Common myeloid progenitor, CD34-positive (primary cell): ENCODE results near the gene DYNC1I1.

Experiments used
- CTCF ChIA-PET: fragments of 350-600 bp; sonication (Branson Sonifier 250); formaldehyde crosslinking; loops from one replicate; lab custom pipeline; 2021; ENCODE audit warnings: antibody characterized with exemption; lab: Charles Lee
- POLR2A ChIA-PET: fragments of 350-600 bp; sonication (Branson Sonifier 250); formaldehyde crosslinking; loops from one replicate; lab custom pipeline; 2021; ENCODE audit warnings: antibody characterized with exemption; lab: Charles Lee
- DNase-seq, 3 donors: peaks; one replicate each; pipeline versions ENCODE4 v3.0.0 to v3.0.0-alpha.2; 2013
- H3K27ac ChIP-seq, 2 experiments: 1 replicate in 1 of 2; 2 replicates in 1 of 2; pipeline ENCODE4 v1.7.0; 2013; ENCODE audit warnings: inconsistent platforms in 2 of 2, low read length in 2 of 2, mild to moderate bottlenecking in 2 of 2, low read depth in 1 of 2, moderate library complexity in 1 of 2; ENCODE audit not compliant: severe bottlenecking in 2 of 2, insufficient read depth in 1 of 2, poor library complexity in 1 of 2
- H3K27me3 ChIP-seq, 5 experiments: replicated peaks in 2 of 5; 1 replicate in 3 of 5; 2 replicates in 2 of 5; pipeline versions ENCODE4 v1.6.1 to v1.7.0; 2013; ENCODE audit warnings: low read length in 4 of 5, mild to moderate bottlenecking in 2 of 5, moderate library complexity in 2 of 5, inconsistent platforms in 1 of 5; ENCODE audit not compliant: insufficient read depth in 5 of 5, control insufficient read depth in 4 of 5
- H3K36me3 ChIP-seq, 4 experiments: 1 replicate in 2 of 4; 2 replicates in 2 of 4; pipeline versions ENCODE4 v1.6.1 to v1.7.0; 2013; ENCODE audit warnings: low read length in 3 of 4, control low read depth in 1 of 4, mild to moderate bottlenecking in 1 of 4; ENCODE audit not compliant: control insufficient read depth in 4 of 4, insufficient read depth in 4 of 4
- H3K4me1 ChIP-seq, 4 experiments: 1 replicate in 3 of 4; 2 replicates in 1 of 4; pipeline versions ENCODE4 v1.6.1 to v1.7.1; 2013; ENCODE audit warnings: low read length in 3 of 4, mild to moderate bottlenecking in 3 of 4, control low read depth in 1 of 4, inconsistent platforms in 1 of 4, moderate library complexity in 1 of 4; ENCODE audit not compliant: control insufficient read depth in 4 of 4, insufficient read depth in 4 of 4; ENCODE audit errors: control extremely low read depth in 1 of 4
- H3K4me3 ChIP-seq, 7 experiments: 1 replicate in 4 of 7; 2 replicates in 3 of 7; pipeline versions ENCODE4 v1.5.1 to v1.7.0; 2013; ENCODE audit warnings: mild to moderate bottlenecking in 7 of 7, low read length in 6 of 7, moderate library complexity in 6 of 7, inconsistent platforms in 2 of 7, low read depth in 2 of 7, control low read depth in 1 of 7; ENCODE audit not compliant: insufficient read depth in 4 of 7, control insufficient read depth in 1 of 7; ENCODE audit errors: extremely low read depth in 1 of 7
- H3K9me3 ChIP-seq, 5 experiments: 1 replicate in 4 of 5; 2 replicates in 1 of 5; pipeline versions ENCODE4 v1.6.1 to v1.7.1; 2013; ENCODE audit warnings: low read length in 4 of 5, mild to moderate bottlenecking in 2 of 5, inconsistent platforms in 1 of 5, low read depth in 1 of 5, moderate library complexity in 1 of 5; ENCODE audit not compliant: control insufficient read depth in 4 of 5, insufficient read depth in 2 of 5; ENCODE audit errors: control extremely low read depth in 1 of 5
- WGBS: methylation state at CpG from one replicate; pipeline ENCODE4 v1.1.5; 2013; ENCODE audit not compliant: insufficient coverage; 5-methylcytosine and 5-hydroxymethylcytosine counted together

The DYNC1I1 gene

GRCh38 chr7:96093435-96093834 lies 321.1 kb downstream of the DYNC1I1 start:
- H3K4me3 ChIP-seq: no peak overlapping the region
- ChIA-PET CTCF (no interaction called here), POLR2A (no interaction called here)
- peaks cover 0 to 2% (median 0%) of the 10 kb centered on the region in 5 experiments for H3K9me3 ChIP-seq
- no peaks in the 10 kb centered on the region for H3K36me3 ChIP-seq
- no peaks in the 10 kb centered on the region for H3K4me1 ChIP-seq
- peaks cover 0 to 4% (median 0%) of the 10 kb centered on the region in 5 experiments for H3K27me3 ChIP-seq
- 89% methylated on average over 1 of the region's 1 CpG for WGBS
- H3K27ac ChIP-seq: no peak overlapping the region
- DNase-seq: no peak

- Histone ChIP-seq H3K27me3 (peaks cover 0 to 4% (median 0%) of the 10 kb centered on the region in 5 experiments), H3K27ac (no peak overlapping the region), H3K36me3 (no peaks in the 10 kb centered on the region), H3K4me1 (no peaks in the 10 kb centered on the region), H3K4me3 (no peak overlapping the region), H3K9me3 (peaks cover 0 to 4% (median 2%) of the 10 kb centered on the region in 5 experiments)
- WGBS: 100% methylated on average over 1 of the region's 2 CpGs
- DNase-seq: no peak
- POLR2A ChIA-PET: no interaction called here
- CTCF ChIA-PET: no interaction called here
Measured at GRCh38 chr7:96097835-96098234, 325.5 kb downstream of the DYNC1I1 start.

GRCh38 chr7:96100737-96101136 lies 328.4 kb downstream of the DYNC1I1 start:
- Histone ChIP-seq H3K27me3 (peaks cover 0 to 3% (median 0%) of the 10 kb centered on the region in 5 experiments), H3K36me3 (no peaks in the 10 kb centered on the region), H3K27ac (no peak overlapping the region), H3K4me3 (no peak overlapping the region), H3K4me1 (no peaks in the 10 kb centered on the region), H3K9me3 (peaks cover 0 to 4% (median 2%) of the 10 kb centered on the region in 5 experiments)
- CTCF ChIA-PET: no interaction called here
- DNase-seq: no peak
- WGBS: no CpG with 5 or more reads among the region's 1 CpG
- POLR2A ChIA-PET: no interaction called here

- no peak overlapping the region for H3K27ac ChIP-seq
- peaks cover 0 to 2% (median 0%) of the 10 kb centered on the region in 5 experiments for H3K27me3 ChIP-seq
- ChIA-PET CTCF (no interaction called here), POLR2A (no interaction called here)
- no peaks in the 10 kb centered on the region for H3K4me1 ChIP-seq
- H3K9me3 ChIP-seq: peaks cover 0 to 4% (median 2%) of the 10 kb centered on the region in 5 experiments
- H3K4me3 ChIP-seq: no peak overlapping the region
- no peak for DNase-seq
- no peaks in the 10 kb centered on the region for H3K36me3 ChIP-seq
Measured at GRCh38 chr7:96102096-96102811, 329.9 kb downstream of the DYNC1I1 start.

GRCh38 chr7:96104984-96105383 lies 332.6 kb downstream of the DYNC1I1 start:
- Histone ChIP-seq H3K27me3 (no peaks in the 10 kb centered on the region), H3K27ac (no peak overlapping the region), H3K9me3 (no peaks in the 10 kb centered on the region), H3K4me1 (no peaks in the 10 kb centered on the region), H3K4me3 (no peak overlapping the region), H3K36me3 (no peaks in the 10 kb centered on the region)
- ChIA-PET CTCF (no interaction called here), POLR2A (no interaction called here)
- no peak for DNase-seq

GRCh38 chr7:96111405-96111804 lies 339.1 kb downstream of the DYNC1I1 start:
- no peaks in the 10 kb centered on the region for H3K9me3 ChIP-seq
- H3K4me1 ChIP-seq: no peaks in the 10 kb centered on the region
- ChIA-PET POLR2A (no interaction called here), CTCF (no interaction called here)
- H3K4me3 ChIP-seq: no peak overlapping the region
- H3K27ac ChIP-seq: no peak overlapping the region
- no peaks in the 10 kb centered on the region for H3K36me3 ChIP-seq
- DNase-seq: no peak
- H3K27me3 ChIP-seq: no peaks in the 10 kb centered on the region

GRCh38 chr7:96114190-96114589 lies 341.8 kb downstream of the DYNC1I1 start:
- no peak overlapping the region for H3K4me3 ChIP-seq
- no peaks in the 10 kb centered on the region for H3K27me3 ChIP-seq
- H3K9me3 ChIP-seq: no peaks in the 10 kb centered on the region
- ChIA-PET CTCF (interaction anchor here (0.6 kb wide), 1 partner anchor 40 kb away, joined by 3 read pairs; no protein-coding TSS in a partner anchor), POLR2A (no interaction called here)
- H3K4me1 ChIP-seq: no peaks in the 10 kb centered on the region
- DNase-seq: no peak
- 94% methylated on average over 4 of the region's 7 CpGs for WGBS
- no peaks in the 10 kb centered on the region for H3K36me3 ChIP-seq
- H3K27ac ChIP-seq: no peak overlapping the region
